ENCODE results near the gene CLDND2. TPM values are rescaled to one million over a fixed set of nuclear protein-coding genes. Genes with fewer than 3 reads are reported as not detected.

The CLDND2 gene
- total RNA-seq, 5 donors from 2014 or later (not counting 1 experiment from before 2014, with no cell fraction given): 2.0 to 8.5 (median 5.8) TPM

- H3K27ac Mint-ChIP-seq: peak overlapping the region in 1 of 2 donors; percentile 17
- ChIA-PET POLR2A (no interaction called here), CTCF (no interaction called here)
- no peaks in the 10 kb centered on the region for H3K9me3 Mint-ChIP-seq
- no peaks in the 10 kb centered on the region for H3K36me3 Mint-ChIP-seq
- peaks cover 51 to 69% of the 10 kb centered on the region in 2 donors for H3K27me3 Mint-ChIP-seq
- Histone ChIP-seq H3K9me3 (no peaks in the 10 kb centered on the region), H3K36me3 (ENCODE audit: control insufficient read depth in 2 of 2, extremely low read depth in 1 of 2, insufficient read depth in 1 of 2, low read length in 1 of 2) (no peaks in the 10 kb centered on the region), H3K27me3 (replicated peaks in 1 of 2; ENCODE audit: control insufficient read depth in 2 of 2, extremely low read depth in 1 of 2, insufficient read depth in 2 of 2, low read length in 1 of 2) (peaks cover 0 to 70% of the 10 kb centered on the region in 2 experiments), H3K4me1 (ENCODE audit: control insufficient read depth in 1 of 2, extremely low read depth in 1 of 2, insufficient read depth in 2 of 2, low read length in 2 of 2) (peaks cover 0 to 15% of the 10 kb centered on the region in 2 experiments), H3K27ac (ENCODE audit: low read length) (no peak overlapping the region), H3K4me3 (ENCODE audit: control insufficient read depth in 1 of 2, extremely low read depth in 1 of 2, low read length in 1 of 2) (no peak overlapping the region)
- peak in 5 of 35 experiments; percentile 10 to 44 (median 15) for DNase-seq
- 63% methylated on average over 26 of the region's 26 CpGs for WGBS (ENCODE audit: insufficient coverage)
- peaks cover 6 to 7% (median 7%) of the 10 kb centered on the region in 3 donors for H3K4me1 Mint-ChIP-seq
- peak in 1 of 4 experiments; percentile 48 for ATAC-seq (replicated peaks in 1 of 4)
- no peak overlapping the region for H3K4me3 Mint-ChIP-seq
These were observed 43.4 kb downstream of the CLDND2 start for GRCh38 chr19:51325161-51325976.

GRCh38 chr19:51324167-51324481 lies 44.7 kb downstream of the CLDND2 start:
- no peaks in the 10 kb centered on the region for H3K36me3 Mint-ChIP-seq
- peaks cover 6 to 7% (median 7%) of the 10 kb centered on the region in 3 donors for H3K4me1 Mint-ChIP-seq
- peaks cover 0 to 15% of the 10 kb centered on the region in 2 experiments for H3K4me1 ChIP-seq (ENCODE audit: control insufficient read depth in 1 of 2, extremely low read depth in 1 of 2, insufficient read depth in 2 of 2, low read length in 2 of 2)
- 80% methylated on average over 6 of the region's 6 CpGs for WGBS (ENCODE audit: insufficient coverage)
- no peak for DNase-seq
- H3K9me3 ChIP-seq: no peaks in the 10 kb centered on the region
- no peak overlapping the region for H3K4me3 ChIP-seq (ENCODE audit: control insufficient read depth in 1 of 2, extremely low read depth in 1 of 2, low read length in 1 of 2)
- POLR2A ChIA-PET: no interaction called here
- H3K27me3 Mint-ChIP-seq: peaks cover 47 to 58% of the 10 kb centered on the region in 2 donors
- H3K9me3 Mint-ChIP-seq: no peaks in the 10 kb centered on the region
- ATAC-seq (replicated peaks in 1 of 4): no peak
- H3K27ac ChIP-seq (ENCODE audit: low read length): no peak overlapping the region
- no peaks in the 10 kb centered on the region for H3K36me3 ChIP-seq (ENCODE audit: control insufficient read depth in 2 of 2, extremely low read depth in 1 of 2, insufficient read depth in 1 of 2, low read length in 1 of 2)
- H3K27me3 ChIP-seq (replicated peaks in 1 of 2; ENCODE audit: control insufficient read depth in 2 of 2, extremely low read depth in 1 of 2, insufficient read depth in 2 of 2, low read length in 1 of 2): peaks cover 0 to 68% of the 10 kb centered on the region in 2 experiments
- H3K4me3 Mint-ChIP-seq: no peak overlapping the region
- CTCF ChIA-PET: no interaction called here
- no peak overlapping the region for H3K27ac Mint-ChIP-seq

GRCh38 chr19:51323481-51324166 lies 45.2 kb downstream of the CLDND2 start:
- no peaks in the 10 kb centered on the region for H3K36me3 ChIP-seq (ENCODE audit: control insufficient read depth in 2 of 2, extremely low read depth in 1 of 2, insufficient read depth in 1 of 2, low read length in 1 of 2)
- no peak overlapping the region for H3K27ac Mint-ChIP-seq
- no peak for DNase-seq
- no peaks in the 10 kb centered on the region for H3K9me3 Mint-ChIP-seq
- H3K27me3 Mint-ChIP-seq: peaks cover 47 to 56% of the 10 kb centered on the region in 2 donors
- POLR2A ChIA-PET: no interaction called here
- no peaks in the 10 kb centered on the region for H3K36me3 Mint-ChIP-seq
- no peak overlapping the region for H3K27ac ChIP-seq (ENCODE audit: low read length)
- H3K4me1 Mint-ChIP-seq: peaks cover 6 to 7% (median 7%) of the 10 kb centered on the region in 3 donors
- H3K4me3 Mint-ChIP-seq: no peak overlapping the region
- peaks cover 0 to 68% of the 10 kb centered on the region in 2 experiments for H3K27me3 ChIP-seq (replicated peaks in 1 of 2; ENCODE audit: control insufficient read depth in 2 of 2, extremely low read depth in 1 of 2, insufficient read depth in 2 of 2, low read length in 1 of 2)
- H3K4me3 ChIP-seq (ENCODE audit: control insufficient read depth in 1 of 2, extremely low read depth in 1 of 2, low read length in 1 of 2): no peak overlapping the region
- no peak for ATAC-seq (replicated peaks in 1 of 4)
- CTCF ChIA-PET: no interaction called here
- peaks cover 0 to 15% of the 10 kb centered on the region in 2 experiments for H3K4me1 ChIP-seq (ENCODE audit: control insufficient read depth in 1 of 2, extremely low read depth in 1 of 2, insufficient read depth in 2 of 2, low read length in 2 of 2)
- 81% methylated on average over 10 of the region's 29 CpGs for WGBS (ENCODE audit: insufficient coverage)
- H3K9me3 ChIP-seq: no peaks in the 10 kb centered on the region

GRCh38 chr19:51321799-51322198 lies 47.0 kb downstream of the CLDND2 start:
- POLR2A ChIA-PET: no interaction called here
- WGBS (ENCODE audit: insufficient coverage): 93% methylated on average over 11 of the region's 14 CpGs
- Mint-ChIP-seq H3K27ac (no peak overlapping the region), H3K9me3 (no peaks in the 10 kb centered on the region), H3K4me3 (no peak overlapping the region), H3K36me3 (no peaks in the 10 kb centered on the region), H3K27me3 (peaks cover 40 to 50% of the 10 kb centered on the region in 2 donors), H3K4me1 (no peaks in the 10 kb centered on the region)
- DNase-seq (no peak), ATAC-seq (replicated peaks in 1 of 4) (no peak)
- Histone ChIP-seq H3K9me3 (no peaks in the 10 kb centered on the region), H3K4me3 (ENCODE audit: control insufficient read depth in 1 of 2, extremely low read depth in 1 of 2, low read length in 1 of 2) (no peak overlapping the region), H3K36me3 (ENCODE audit: control insufficient read depth in 2 of 2, extremely low read depth in 1 of 2, insufficient read depth in 1 of 2, low read length in 1 of 2) (no peaks in the 10 kb centered on the region), H3K27ac (ENCODE audit: low read length) (no peak overlapping the region), H3K4me1 (ENCODE audit: control insufficient read depth in 1 of 2, extremely low read depth in 1 of 2, insufficient read depth in 2 of 2, low read length in 2 of 2) (no peaks in the 10 kb centered on the region), H3K27me3 (replicated peaks in 1 of 2; ENCODE audit: control insufficient read depth in 2 of 2, extremely low read depth in 1 of 2, insufficient read depth in 2 of 2, low read length in 1 of 2) (peaks cover 0 to 66% of the 10 kb centered on the region in 2 experiments)
- CTCF ChIA-PET: no interaction called here

GRCh38 chr19:51320280-51320657 lies 48.5 kb downstream of the CLDND2 start:
- H3K27ac Mint-ChIP-seq: no peak overlapping the region
- 84% methylated on average over 13 of the region's 14 CpGs for WGBS (ENCODE audit: insufficient coverage)
- H3K27me3 ChIP-seq (replicated peaks in 1 of 2; ENCODE audit: control insufficient read depth in 2 of 2, extremely low read depth in 1 of 2, insufficient read depth in 2 of 2, low read length in 1 of 2): peaks cover 0 to 52% of the 10 kb centered on the region in 2 experiments

GRCh38 chr19:51319649-51320279 lies 49.0 kb downstream of the CLDND2 start:
- ATAC-seq (replicated peaks in 1 of 4) (no peak), DNase-seq (no peak)
- H3K27me3 ChIP-seq (replicated peaks in 1 of 2; ENCODE audit: control insufficient read depth in 2 of 2, extremely low read depth in 1 of 2, insufficient read depth in 2 of 2, low read length in 1 of 2): peaks cover 0 to 50% of the 10 kb centered on the region in 2 experiments
- Mint-ChIP-seq H3K4me1 (no peaks in the 10 kb centered on the region), H3K36me3 (no peaks in the 10 kb centered on the region), H3K4me3 (no peak overlapping the region), H3K27me3 (peaks cover 37% of the 10 kb centered on the region in 2 donors), H3K27ac (no peak overlapping the region), H3K9me3 (peaks cover 2 to 4% (median 4%) of the 10 kb centered on the region in 3 donors)
- H3K4me3 ChIP-seq (ENCODE audit: control insufficient read depth in 1 of 2, extremely low read depth in 1 of 2, low read length in 1 of 2): no peak overlapping the region
- H3K36me3 ChIP-seq (ENCODE audit: control insufficient read depth in 2 of 2, extremely low read depth in 1 of 2, insufficient read depth in 1 of 2, low read length in 1 of 2): no peaks in the 10 kb centered on the region
- no peaks in the 10 kb centered on the region for H3K4me1 ChIP-seq (ENCODE audit: control insufficient read depth in 1 of 2, extremely low read depth in 1 of 2, insufficient read depth in 2 of 2, low read length in 2 of 2)
- POLR2A ChIA-PET: no interaction called here
- CTCF ChIA-PET: no interaction called here
- no peaks in the 10 kb centered on the region for H3K9me3 ChIP-seq
- no peak overlapping the region for H3K27ac ChIP-seq (ENCODE audit: low read length)
- 90% methylated on average over 8 of the region's 14 CpGs for WGBS (ENCODE audit: insufficient coverage)

More at GRCh38 chr19:51320280-51320657, 48.5 kb downstream of the CLDND2 start:
- ChIA-PET CTCF (no interaction called here), POLR2A (no interaction called here)
- Histone ChIP-seq H3K27ac (ENCODE audit: low read length) (no peak overlapping the region), H3K9me3 (no peaks in the 10 kb centered on the region), H3K4me3 (ENCODE audit: control insufficient read depth in 1 of 2, extremely low read depth in 1 of 2, low read length in 1 of 2) (no peak overlapping the region), H3K4me1 (ENCODE audit: control insufficient read depth in 1 of 2, extremely low read depth in 1 of 2, insufficient read depth in 2 of 2, low read length in 2 of 2) (no peaks in the 10 kb centered on the region), H3K36me3 (ENCODE audit: control insufficient read depth in 2 of 2, extremely low read depth in 1 of 2, insufficient read depth in 1 of 2, low read length in 1 of 2) (no peaks in the 10 kb centered on the region)
- Mint-ChIP-seq H3K36me3 (no peaks in the 10 kb centered on the region), H3K27me3 (peaks cover 34 to 38% of the 10 kb centered on the region in 2 donors), H3K4me1 (no peaks in the 10 kb centered on the region), H3K9me3 (peaks cover 0 to 2% (median 2%) of the 10 kb centered on the region in 3 donors), H3K4me3 (no peak overlapping the region)
- no peak for DNase-seq
- ATAC-seq (replicated peaks in 1 of 4): no peak
